Stimulated activated CD4-positive, alpha-beta T cell treated with anti-CD3 and anti-CD28 coated beads, TNF-alpha, amount 100 ng/mL, for 4 hours (primary cell): ENCODE data around the gene LLGL2.

Experiments
- DNase-seq, 3 experiments: peaks; one replicate each; pipeline ENCODE4 v3.0.0-alpha.2; 2020; ENCODE audit warnings: low read depth in 3 of 3

The LLGL2 gene

DNA sequence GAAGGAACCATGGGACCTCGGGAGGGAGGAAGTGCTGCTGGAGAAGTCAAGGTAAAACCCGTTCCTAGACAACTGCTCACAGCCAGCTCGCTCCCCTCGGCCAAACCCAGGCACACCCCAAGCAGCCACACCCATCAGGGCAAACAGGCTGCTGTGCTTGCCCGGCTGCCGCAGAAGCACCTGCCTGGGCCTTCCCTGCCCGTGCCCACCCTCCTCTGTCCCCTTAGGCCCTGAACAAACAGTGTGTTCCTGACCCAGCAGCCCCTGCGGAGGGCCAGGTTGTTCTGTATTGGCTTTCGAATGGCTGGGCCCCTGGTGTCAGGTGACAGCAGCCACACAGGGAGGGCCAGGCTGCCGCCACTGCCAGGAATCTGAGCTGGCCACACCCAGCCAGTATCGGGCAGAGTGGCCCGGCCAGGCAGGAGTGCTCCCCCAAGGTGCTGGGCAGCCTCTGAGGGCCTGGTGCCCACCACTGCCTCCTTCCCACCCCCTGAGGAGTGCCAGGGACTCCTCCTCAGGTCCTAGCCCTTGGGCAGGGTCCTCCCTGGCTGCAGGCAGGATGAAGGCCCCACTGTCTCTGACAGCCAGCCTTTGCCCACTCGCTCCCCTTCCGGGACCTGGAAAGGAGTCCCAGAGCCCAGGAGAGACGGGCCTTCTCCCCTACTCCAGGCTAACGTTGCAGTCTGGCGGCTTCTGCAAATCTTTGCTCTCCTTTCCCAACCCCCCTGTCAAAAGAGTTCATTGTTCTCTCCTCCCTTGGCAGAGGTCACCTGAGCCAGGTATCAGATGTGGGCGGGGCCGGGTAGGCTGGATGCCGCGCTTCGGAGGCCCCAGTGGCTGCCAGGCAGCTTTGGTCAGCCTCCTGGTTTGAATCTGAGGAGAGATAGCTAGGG lies 24.0 kb downstream of the LLGL2 start:
- no peak for DNase-seq

DNA sequence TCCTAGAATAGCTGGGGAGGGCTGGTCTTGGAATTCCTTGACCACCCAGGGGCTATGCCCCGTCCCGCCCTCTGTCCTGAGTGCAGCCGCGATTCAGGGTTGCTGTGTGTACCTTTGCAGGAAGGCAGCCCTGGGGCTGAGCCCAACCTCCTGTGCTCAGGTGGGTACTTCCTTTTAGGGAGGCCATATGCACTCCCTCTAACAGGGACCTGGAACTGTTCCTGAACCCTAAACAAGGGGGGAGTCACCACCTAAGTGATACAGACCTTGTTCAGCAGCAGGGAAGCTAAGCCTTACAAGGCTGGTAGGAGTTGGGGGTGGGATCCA lies 24.6 kb downstream of the LLGL2 start:
- no peak for DNase-seq

- DNase-seq: no peak
Measured at GRCh38 chr17:75551266-75551665, 25.8 kb downstream of the LLGL2 start.

DNA sequence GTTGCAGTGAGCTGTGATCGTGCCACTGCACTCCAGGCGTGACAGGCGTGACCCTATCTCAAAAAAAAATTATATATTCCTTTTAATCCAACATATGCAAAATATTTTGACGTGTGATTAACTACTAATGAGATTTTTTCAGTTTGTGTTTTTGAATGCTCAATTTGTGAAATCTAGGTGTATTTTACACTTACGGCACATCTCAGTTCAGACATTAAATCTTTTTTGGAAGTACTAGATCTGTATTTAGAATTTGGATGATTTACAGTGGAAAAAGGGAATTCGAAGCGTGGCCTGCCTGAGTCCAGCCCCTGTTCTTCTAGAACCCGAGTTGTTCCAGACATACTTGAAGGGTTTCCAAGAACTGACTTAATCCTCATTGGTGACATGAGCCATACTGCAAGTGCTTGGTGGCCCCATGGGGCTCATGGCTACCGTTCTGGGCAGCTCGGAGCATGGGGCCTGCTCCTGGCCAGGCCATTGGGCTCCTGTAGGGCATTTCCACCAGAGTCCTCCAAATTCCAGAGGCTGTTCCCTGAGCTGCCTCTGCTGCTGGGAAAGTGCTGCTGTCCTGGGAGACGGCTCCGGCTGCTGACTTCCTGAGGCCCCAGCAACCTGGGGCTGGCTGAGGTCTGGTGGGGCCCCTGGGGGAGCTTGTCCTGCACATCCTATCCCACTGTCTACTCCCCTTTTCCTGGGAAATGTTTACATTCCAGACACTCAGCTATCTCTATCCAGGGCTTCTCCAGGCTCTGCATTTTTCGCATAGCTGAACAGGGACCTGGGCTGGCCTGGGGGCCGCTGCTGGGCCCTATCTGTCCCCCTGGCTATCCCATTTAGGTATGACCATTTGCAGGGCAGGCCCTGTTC lies 27.2 kb downstream of the LLGL2 start:
- DNase-seq: no peak

DNA sequence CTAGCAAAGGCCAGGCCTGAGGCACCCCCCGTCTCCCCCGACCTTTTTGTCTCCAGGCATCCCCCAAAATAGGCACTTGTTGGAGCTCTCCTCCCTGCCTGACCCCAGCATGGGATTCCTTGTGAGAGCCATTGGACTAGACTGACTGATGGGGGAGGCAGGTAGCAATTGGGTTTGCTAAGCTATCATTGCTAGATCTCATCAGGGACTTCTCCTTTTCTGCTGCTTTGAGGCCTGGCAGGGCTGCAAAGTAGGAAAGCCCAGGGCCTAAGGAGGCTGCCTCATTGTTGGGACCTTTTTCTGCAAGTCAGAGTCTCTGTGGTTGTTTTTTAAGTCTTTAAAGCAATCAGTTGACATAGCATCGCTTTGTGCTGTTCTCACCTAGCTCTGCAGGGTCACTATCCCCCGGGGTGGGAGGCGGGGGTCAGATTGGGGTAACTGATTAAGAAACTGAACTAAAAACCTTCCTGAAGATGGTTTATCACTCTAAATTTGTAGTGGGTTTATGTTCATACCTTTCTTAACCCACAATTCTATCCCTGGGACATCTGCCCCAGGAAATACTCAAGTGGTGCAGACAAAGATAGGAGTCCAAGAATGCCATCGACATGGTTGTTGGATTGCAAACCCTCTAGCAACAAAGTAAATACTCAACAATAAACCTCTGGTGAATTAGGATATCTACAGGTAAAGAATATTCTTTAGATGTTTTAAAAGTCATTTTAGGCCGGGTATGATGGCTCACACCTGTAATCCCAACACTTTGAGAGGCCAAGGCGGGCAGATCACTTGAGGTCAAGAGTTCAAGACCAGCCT lies 28.0 kb downstream of the LLGL2 start:
- no peak for DNase-seq

GRCh38 chr17:75555679-75556153 lies 30.2 kb downstream of the LLGL2 start:
- DNase-seq: no peak

DNA sequence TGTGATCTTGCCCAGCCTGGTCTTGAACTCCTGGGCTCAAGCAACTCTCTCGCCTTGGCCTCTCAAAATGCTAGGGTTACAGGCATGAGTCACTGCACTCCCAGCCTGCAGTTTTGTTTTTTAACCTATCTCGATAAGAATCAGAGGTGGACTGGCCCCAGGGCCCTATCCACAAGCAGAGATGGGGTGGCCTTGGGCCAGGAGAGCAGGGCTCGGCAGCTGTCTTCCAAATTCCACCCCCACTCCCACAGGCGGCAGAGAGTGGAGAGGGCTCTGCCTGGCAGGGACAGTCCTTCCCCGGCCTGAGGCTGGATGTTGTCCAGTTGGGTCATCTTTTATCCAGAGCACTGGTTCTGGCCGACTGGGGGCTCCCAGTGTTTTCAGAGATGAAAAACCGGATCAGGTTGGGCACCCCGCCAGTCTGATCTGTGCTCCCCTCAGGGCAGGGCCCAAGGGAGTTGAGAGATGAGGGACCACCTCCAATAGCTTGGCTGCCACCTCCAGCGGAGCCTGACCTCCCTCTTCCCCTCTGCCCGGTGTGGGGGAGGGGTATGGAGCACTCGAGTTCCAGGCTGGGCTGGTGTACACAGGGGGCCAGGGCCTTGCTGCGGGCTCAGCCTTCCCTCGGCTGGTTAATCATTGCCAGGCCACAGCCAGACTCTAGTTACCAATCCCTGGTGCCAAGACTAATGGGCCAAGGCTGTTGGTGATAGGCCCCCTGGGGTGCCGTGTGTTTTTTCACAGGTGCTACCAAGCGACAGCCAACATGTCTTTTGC lies 31.8 kb downstream of the LLGL2 start:
- DNase-seq: no peak

GRCh38 chr17:75557852-75558665 lies 32.6 kb downstream of the LLGL2 start:
- no peak for DNase-seq

GRCh38 chr17:75558666-75559530 lies 33.4 kb downstream of the LLGL2 start:
- DNase-seq: no peak

GRCh38 chr17:75559958-75560533 lies 34.5 kb downstream of the LLGL2 start:
- no peak for DNase-seq

DNA sequence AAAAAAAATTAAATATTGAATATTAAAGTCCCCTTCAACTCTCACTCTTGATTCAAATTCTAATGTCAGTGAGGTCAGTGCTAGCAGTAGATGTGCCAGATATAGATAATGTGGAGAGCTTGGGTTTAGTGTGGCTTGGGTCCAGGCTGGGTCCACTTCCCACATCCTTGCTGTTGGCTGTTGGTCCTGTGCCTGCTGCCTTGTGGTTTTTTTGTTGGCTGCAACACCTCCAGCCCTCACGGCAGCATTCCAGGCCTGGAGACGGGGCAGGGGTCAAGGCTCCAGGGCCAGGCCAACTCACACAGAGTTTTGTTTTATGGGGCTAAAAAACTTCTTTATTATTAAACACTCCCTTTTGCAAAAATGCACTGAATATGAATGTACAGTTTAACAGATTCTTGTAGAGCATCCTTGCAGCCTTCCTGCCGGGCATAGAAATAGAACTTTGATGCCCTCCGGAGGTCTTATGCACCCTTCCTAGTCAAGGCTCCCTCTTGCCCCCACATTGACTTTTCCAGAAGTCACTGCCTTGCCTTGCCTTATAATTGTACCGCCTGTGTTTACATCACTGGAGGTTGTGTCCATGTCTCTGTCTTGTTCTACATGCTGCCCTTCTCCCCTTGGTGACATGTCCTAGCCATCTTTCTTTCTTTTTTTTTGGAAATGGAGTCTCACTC lies 36.6 kb downstream of the LLGL2 start:
- no peak for DNase-seq

DNA sequence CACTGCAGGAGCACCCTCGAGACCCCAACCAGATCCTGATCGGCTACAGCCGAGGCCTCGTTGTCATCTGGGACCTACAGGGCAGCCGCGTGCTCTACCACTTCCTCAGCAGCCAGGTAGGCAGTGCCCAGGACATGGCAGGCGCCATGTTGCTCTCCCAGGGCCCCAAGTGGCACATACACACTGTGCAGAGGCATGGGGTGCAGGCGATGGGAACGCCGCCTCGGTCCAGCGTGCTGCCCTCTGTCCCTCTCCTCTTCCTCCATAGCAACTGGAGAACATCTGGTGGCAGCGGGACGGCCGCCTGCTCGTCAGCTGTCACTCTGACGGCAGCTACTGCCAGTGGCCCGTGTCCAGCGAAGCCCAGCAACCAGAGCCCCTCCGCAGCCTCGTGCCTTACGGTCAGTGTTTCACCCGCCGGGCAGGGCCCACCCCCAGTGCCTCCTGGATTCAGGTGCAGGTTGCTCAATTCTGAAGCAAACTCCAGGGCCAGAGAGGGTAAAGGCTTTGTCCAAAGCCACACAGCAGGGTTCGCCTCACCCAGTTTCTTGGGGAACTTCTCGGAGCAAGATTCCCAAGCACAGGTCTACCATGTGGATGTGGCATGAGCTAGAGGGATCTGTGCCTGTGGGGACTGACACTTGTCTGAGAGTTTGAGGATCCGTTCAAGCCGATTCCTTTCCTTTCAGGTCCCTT lies 37.7 kb downstream of the LLGL2 start:
- no peak for DNase-seq

DNA sequence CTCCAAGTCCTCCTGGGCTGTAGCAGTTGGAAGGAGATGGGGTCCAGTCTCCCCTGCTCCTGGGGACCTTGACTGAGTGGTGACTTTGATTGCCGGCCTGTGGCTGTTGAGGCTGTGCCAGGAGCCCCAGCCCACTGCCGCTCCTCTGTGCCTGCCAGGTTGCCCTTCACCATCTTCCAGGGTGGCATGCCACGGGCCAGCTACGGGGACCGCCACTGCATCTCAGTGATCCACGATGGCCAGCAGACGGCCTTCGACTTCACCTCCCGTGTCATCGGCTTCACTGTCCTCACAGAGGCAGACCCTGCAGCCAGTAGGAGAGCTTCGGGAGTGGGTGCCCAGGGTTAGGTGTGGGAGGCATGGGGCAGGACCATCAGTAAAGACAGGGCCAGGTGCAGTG lies 38.7 kb downstream of the LLGL2 start:
- no peak for DNase-seq

DNA sequence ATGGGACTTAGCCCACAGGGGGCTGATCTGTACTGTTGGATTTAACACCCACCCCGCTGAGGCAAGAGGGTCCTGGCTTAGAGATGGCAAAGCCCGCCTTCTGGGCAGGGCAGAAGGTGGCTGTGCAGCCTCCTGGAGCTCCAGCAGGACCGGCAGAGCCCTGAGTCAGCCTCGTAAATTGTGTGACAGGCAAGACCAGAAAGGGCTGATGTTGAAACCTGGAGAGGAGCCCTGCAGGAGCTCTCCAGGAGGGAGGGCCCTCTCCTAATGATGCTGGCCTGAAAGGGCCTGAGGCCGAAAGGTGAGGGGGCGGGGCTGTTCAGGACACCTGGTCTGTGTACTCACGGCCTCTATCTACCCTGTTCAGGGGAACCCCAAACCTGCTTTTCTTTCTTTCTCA lies 39.6 kb downstream of the LLGL2 start:
- DNase-seq: no peak

DNA sequence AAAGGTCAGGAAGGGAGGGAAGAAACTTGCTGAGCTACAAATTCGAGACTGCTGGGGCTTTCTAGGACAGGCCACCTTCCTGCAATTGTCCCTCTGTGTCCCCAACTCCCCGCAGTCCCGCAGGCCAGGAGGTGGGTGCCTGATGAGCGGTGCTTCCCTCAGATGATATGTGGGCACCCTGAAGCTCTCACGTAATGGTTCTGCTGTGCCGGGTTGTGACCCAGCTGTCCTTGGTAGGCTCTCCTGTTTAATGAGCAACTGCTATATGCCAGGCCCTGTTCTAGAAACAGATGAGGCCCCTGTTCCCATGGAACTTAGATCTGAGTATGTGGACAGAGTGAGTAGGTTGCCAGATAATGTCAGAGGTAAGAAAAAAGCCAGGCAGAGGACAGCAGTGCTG lies 40.1 kb downstream of the LLGL2 start:
- no peak for DNase-seq

DNA sequence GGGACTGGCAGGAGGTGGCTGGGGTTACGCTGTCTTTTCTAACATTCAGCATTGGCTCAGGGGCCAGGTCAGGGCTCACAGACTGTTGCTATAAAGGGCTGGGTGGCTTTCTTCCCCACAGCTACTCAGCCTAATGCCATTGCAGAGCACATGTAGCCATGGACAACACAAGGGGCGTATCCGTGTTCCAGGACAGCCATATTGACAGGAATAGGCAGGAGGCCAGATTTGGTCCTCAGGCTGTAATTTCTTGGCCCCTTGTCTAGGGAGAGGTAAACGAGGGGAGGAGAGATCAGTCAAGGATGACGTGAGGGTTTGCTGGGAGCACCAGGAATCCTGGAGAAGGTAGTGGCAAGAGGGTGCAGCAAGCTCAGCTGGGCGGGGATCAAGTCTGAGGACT lies 40.9 kb downstream of the LLGL2 start:
- no peak for DNase-seq

DNA sequence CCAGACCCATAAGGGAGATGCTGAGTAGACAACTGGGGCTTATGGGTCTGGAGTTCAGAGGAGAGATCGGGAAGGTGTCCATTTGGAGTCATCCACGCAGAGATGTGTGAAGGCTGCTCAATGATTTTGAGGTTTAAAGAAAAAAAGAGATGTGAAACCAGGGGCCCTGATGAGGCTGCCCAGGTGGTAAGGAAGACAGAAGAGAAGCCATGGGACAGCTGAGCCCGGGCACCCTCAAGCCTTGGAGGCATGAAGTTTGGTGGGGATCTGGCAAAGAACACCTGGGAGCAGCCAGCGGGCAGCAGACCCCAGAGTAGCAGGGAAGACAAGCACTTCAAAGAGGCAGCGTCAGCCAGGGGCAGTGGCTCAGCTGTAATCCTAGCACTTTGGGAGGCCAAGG lies 41.3 kb downstream of the LLGL2 start:
- DNase-seq: no peak
